Tibial artery (tissue), 4 donors: ENCODE data around the gene MARS1.

Experiments
- DNase-seq, 2 donors: peaks; one replicate each; pipeline ENCODE4 v3.0.0-alpha.2; 2019
- H3K27ac ChIP-seq, 2 donors: fragments of 200-600 bp; sonication (generic) in 1 of 2; 1 replicate in 1 of 2; 2 replicates in 1 of 2; pipeline ENCODE4 v1.5.1; 2018 to 2019; ENCODE audit warnings: mild to moderate bottlenecking in 1 of 2
- H3K27me3 ChIP-seq, 2 donors: fragments of 200-600 bp; sonication (generic) in 1 of 2; one replicate each; pipeline versions ENCODE4 v1.5.1 to v1.6.0; 2016 to 2019
- H3K36me3 ChIP-seq, 3 donors: fragments of 200-600 bp; sonication (generic) in 2 of 3; one replicate each; pipeline ENCODE4 v1.5.1; 2016 to 2019; ENCODE audit warnings: mild to moderate bottlenecking in 2 of 3
- H3K4me1 ChIP-seq, 4 donors: fragments of 200-600 bp; sonication (generic) in 2 of 4; 1 replicate in 3 of 4; 2 replicates in 1 of 4; pipeline ENCODE4 v1.5.1; 2016 to 2019
- H3K4me3 ChIP-seq, 2 donors: fragments of 200-600 bp; sonication (generic) in 1 of 2; 1 replicate in 1 of 2; 2 replicates in 1 of 2; pipeline ENCODE4 v1.5.1; 2018 to 2019; ENCODE audit warnings: mild to moderate bottlenecking in 2 of 2
- H3K9me3 ChIP-seq, 3 donors: fragments of 200-600 bp; sonication (generic) in 1 of 3; one replicate each; pipeline ENCODE4 v1.5.1; 2016 to 2019
- intact Hi-C: fragments of 100-400 bp; cut with DNase I; formaldehyde crosslinking; loops from one replicate; pipeline ENCODE4 v1.15.0; 2023; ENCODE audit warnings: low total_unique reads
- TF ChIP-seq, protein P1 (sequence below), 2 experiments: fragments of 200-600 bp in 1 of 2; fragments of 450-650 bp in 1 of 2; IDR thresholded peaks; one replicate each; pipeline ENCODE4 v1.5.1; 2017 to 2019; ENCODE audit warnings: antibody characterized with exemption in 2 of 2, mild to moderate bottlenecking in 1 of 2, moderate library complexity in 1 of 2

The MARS1 gene

GRCh38 chr12:57455374-57456144, 32.3 kb upstream of the MARS1 start:
- Histone ChIP-seq H3K9me3 (no peaks in the 10 kb centered on the region), H3K27me3 (peaks cover 0 to 3% of the 10 kb centered on the region in 2 donors), H3K27ac (no peak overlapping the region), H3K4me1 (peaks cover 0 to 33% (median 28%) of the 10 kb centered on the region in 4 donors), H3K4me3 (no peak overlapping the region), H3K36me3 (no peaks in the 10 kb centered on the region)
- DNase-seq, result no peak
- intact Hi-C loops, result no loop called here
- TF ChIP-seq, protein P1, sequence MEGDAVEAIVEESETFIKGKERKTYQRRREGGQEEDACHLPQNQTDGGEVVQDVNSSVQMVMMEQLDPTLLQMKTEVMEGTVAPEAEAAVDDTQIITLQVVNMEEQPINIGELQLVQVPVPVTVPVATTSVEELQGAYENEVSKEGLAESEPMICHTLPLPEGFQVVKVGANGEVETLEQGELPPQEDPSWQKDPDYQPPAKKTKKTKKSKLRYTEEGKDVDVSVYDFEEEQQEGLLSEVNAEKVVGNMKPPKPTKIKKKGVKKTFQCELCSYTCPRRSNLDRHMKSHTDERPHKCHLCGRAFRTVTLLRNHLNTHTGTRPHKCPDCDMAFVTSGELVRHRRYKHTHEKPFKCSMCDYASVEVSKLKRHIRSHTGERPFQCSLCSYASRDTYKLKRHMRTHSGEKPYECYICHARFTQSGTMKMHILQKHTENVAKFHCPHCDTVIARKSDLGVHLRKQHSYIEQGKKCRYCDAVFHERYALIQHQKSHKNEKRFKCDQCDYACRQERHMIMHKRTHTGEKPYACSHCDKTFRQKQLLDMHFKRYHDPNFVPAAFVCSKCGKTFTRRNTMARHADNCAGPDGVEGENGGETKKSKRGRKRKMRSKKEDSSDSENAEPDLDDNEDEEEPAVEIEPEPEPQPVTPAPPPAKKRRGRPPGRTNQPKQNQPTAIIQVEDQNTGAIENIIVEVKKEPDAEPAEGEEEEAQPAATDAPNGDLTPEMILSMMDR (IDR thresholded peaks at IDR 0.05), result no peak

DNA sequence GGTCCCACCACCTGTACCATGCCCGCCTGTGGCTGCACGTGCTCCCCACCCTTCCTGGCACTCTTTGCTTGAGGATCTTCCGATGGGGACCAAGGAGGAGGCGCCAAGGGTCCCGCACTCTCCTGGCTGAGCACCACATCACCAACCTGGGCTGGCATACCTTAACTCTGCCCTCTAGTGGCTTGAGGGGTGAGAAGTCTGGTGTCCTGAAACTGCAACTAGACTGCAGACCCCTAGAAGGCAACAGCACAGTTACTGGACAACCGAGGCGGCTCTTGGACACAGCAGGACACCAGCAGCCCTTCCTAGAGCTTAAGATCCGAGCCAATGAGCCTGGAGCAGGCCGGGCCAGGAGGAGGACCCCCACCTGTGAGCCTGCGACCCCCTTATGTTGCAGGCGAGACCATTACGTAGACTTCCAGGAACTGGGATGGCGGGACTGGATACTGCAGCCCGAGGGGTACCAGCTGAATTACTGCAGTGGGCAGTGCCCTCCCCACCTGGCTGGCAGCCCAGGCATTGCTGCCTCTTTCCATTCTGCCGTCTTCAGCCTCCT, 31.6 kb upstream of the MARS1 start:
- Histone ChIP-seq H3K9me3 (no peaks in the 10 kb centered on the region), H3K27me3 (peaks cover 0 to 3% of the 10 kb centered on the region in 2 donors), H3K4me1 (peaks cover 0 to 38% (median 32%) of the 10 kb centered on the region in 4 donors), H3K36me3 (no peaks in the 10 kb centered on the region), H3K27ac (no peak overlapping the region), H3K4me3 (no peak overlapping the region)
- intact Hi-C loops, result no loop called here
- no peak for DNase-seq
- TF ChIP-seq, protein P1 (IDR thresholded peaks at IDR 0.05), result peak in 1 of 2 experiments; percentile 18

DNA sequence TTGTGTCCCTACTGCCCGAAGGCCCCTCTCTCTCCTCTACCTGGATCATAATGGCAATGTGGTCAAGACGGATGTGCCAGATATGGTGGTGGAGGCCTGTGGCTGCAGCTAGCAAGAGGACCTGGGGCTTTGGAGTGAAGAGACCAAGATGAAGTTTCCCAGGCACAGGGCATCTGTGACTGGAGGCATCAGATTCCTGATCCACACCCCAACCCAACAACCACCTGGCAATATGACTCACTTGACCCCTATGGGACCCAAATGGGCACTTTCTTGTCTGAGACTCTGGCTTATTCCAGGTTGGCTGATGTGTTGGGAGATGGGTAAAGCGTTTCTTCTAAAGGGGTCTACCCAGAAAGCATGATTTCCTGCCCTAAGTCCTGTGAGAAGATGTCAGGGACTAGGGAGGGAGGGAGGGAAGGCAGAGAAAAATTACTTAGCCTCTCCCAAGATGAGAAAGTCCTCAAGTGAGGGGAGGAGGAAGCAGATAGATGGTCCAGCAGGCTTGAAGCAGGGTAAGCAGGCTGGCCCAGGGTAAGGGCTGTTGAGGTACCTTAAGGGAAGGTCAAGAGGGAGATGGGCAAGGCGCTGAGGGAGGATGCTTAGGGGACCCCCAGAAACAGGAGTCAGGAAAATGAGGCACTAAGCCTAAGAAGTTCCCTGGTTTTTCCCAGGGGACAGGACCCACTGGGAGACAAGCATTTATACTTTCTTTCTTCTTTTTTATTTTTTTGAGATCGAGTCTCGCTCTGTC, 31.0 kb upstream of the MARS1 start:
- peaks cover 0 to 3% of the 10 kb centered on the region in 2 donors for H3K27me3 ChIP-seq
- TF ChIP-seq, protein P1 (IDR thresholded peaks at IDR 0.05), result no peak
- peaks cover 0 to 40% (median 31%) of the 10 kb centered on the region in 4 donors for H3K4me1 ChIP-seq
- H3K9me3 ChIP-seq, result no peaks in the 10 kb centered on the region
- DNase-seq, result no peak
- H3K36me3 ChIP-seq, result no peaks in the 10 kb centered on the region
- H3K27ac ChIP-seq, result no peak overlapping the region
- intact Hi-C loops, result no loop called here
- H3K4me3 ChIP-seq, result no peak overlapping the region

DNA sequence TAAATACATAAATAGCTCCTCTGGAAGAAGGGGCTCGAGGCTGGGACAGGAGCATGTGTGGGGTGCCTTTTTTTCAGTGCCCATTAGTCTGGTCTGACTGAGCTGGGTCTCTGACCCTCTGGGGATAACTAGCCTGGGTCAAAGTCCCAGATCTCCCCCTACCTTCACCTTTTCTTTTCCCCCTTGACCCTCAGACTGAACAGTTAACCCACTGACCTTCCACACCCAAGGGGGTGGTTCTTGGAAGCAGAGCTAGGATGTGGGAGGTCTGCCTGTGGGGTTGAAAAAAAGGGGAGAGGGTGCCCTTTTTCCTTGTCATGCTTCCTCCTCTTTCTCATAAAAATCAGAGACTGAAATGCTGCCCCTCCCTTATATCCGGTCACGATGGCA, 29.2 kb upstream of the MARS1 start:
- TF ChIP-seq, protein P1 (IDR thresholded peaks at IDR 0.05), result no peak
- peak overlapping the region; percentile 70 to 72 for H3K27ac ChIP-seq
- H3K4me3 ChIP-seq, result peak overlapping the region; percentile 58 to 71
- no peaks in the 10 kb centered on the region for H3K9me3 ChIP-seq
- H3K36me3 ChIP-seq, result no peaks in the 10 kb centered on the region
- H3K27me3 ChIP-seq, result peaks cover 0 to 3% of the 10 kb centered on the region in 2 donors
- intact Hi-C loops, result no loop called here
- no peak for DNase-seq
- peaks cover 0 to 31% (median 22%) of the 10 kb centered on the region in 4 donors for H3K4me1 ChIP-seq

DNA sequence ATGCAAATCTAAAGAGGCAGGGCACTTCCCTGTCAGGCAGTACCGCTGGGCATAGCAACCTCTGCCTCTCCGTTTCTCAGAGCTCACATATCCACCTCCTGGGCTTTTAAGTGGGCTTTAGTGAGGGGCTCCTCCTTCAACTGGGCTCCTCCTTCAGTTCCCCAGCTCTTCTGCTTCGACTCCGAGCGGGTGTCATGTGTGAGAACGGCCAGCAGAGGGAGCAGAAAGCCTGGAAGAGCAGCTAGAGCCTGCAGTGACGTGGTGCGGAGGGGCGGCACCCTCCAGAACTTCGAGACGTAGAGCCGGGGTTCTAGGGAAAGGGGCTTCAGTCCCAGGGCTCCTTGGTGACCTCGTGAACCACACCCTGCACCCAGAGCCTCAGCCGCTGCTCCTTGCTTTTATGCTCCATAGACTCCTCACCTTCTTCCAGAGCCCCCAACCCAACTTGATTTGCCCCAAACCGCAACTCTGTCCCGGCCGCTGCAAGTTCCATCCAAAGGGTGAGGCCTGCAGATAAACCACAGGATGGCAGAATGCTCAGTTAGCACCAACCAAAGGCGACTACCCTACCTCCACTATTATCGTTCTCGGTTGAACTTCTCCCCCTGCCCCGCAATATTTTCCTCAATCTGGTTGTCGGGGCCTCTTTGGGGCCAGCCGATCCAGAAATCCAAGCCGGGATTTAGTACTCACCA, 28.7 kb upstream of the MARS1 start:
- Histone ChIP-seq H3K36me3 (no peaks in the 10 kb centered on the region), H3K4me3 (peak overlapping the region; percentile 58 to 71), H3K4me1 (peaks cover 0 to 31% (median 22%) of the 10 kb centered on the region in 4 donors), H3K27ac (peak overlapping the region; percentile 70 to 72), H3K9me3 (no peaks in the 10 kb centered on the region), H3K27me3 (peaks cover 0 to 3% of the 10 kb centered on the region in 2 donors)
- TF ChIP-seq, protein P1 (IDR thresholded peaks at IDR 0.05), result peak; percentile 90 to 97
- DNase-seq, result peak; percentile 95
- intact Hi-C loops, result no loop called here
